HG02642 (cell line): Measurements from ENCODE around the gene MYL2.

Source experiments
- ATAC-seq: cut with Tn5 transposase; IDR thresholded peaks from one replicate; pipeline ENCODE4 v1.9.1; 2021; ENCODE audit warnings: mild to moderate bottlenecking; ENCODE audit not compliant: unreplicated experiment, poor library complexity

The MYL2 gene

GRCh38 chr12:110901401-110901800 lies 19.0 kb downstream of the MYL2 start:
- ATAC-seq, result no peak

GRCh38 chr12:110896559-110896958 lies 23.8 kb downstream of the MYL2 start:
- ATAC-seq, result no peak

- ATAC-seq, result no peak
Observed at GRCh38 chr12:110893956-110894355, 26.4 kb downstream of the MYL2 start.

- no peak for ATAC-seq
Observed at GRCh38 chr12:110889361-110889760, 31.0 kb downstream of the MYL2 start.

- ATAC-seq, result peak; percentile 22
Observed at GRCh38 chr12:110888256-110888991, 32.0 kb downstream of the MYL2 start.

GRCh38 chr12:110885152-110885840 lies 35.1 kb downstream of the MYL2 start:
- ATAC-seq, result no peak

- ATAC-seq, result no peak
Observed at GRCh38 chr12:110883251-110883650, 37.1 kb downstream of the MYL2 start.

- no peak for ATAC-seq
Observed at GRCh38 chr12:110880651-110881050, 39.7 kb downstream of the MYL2 start.

- ATAC-seq, result no peak
Observed at GRCh38 chr12:110874781-110875180, 45.6 kb downstream of the MYL2 start.

- ATAC-seq, result no peak
Observed at GRCh38 chr12:110874351-110874750, 46.0 kb downstream of the MYL2 start.

- no peak for ATAC-seq
Observed at GRCh38 chr12:110872100-110872499, 48.3 kb downstream of the MYL2 start.

- ATAC-seq, result no peak
Observed at GRCh38 chr12:110869803-110870202, 50.6 kb downstream of the MYL2 start.

GRCh38 chr12:110869026-110869425 lies 51.4 kb downstream of the MYL2 start:
- ATAC-seq, result no peak

GRCh38 chr12:110865521-110865920 lies 54.9 kb downstream of the MYL2 start:
- no peak for ATAC-seq

- no peak for ATAC-seq
Observed at GRCh38 chr12:110863161-110863560, 57.2 kb downstream of the MYL2 start.

GRCh38 chr12:110862329-110862728 lies 58.0 kb downstream of the MYL2 start:
- ATAC-seq, result no peak

- no peak for ATAC-seq
Observed at GRCh38 chr12:110861729-110862128, 58.6 kb downstream of the MYL2 start.
